Subcutaneous abdominal adipose tissue (tissue), 5 donors: Measurements from ENCODE around the gene SCN4B.

ENCODE experiments used
- H3K27ac ChIP-seq: one replicate; pipeline ENCODE4 v1.7.0; 2013; ENCODE audit warnings: low read depth, mild to moderate bottlenecking, inconsistent platforms, low read length, moderate library complexity
- H3K27me3 ChIP-seq, 5 donors: one replicate each; pipeline ENCODE4 v1.7.0; 2013; ENCODE audit warnings: low read length in 5 of 5, inconsistent platforms in 1 of 5; ENCODE audit not compliant: control insufficient read depth in 5 of 5, insufficient read depth in 4 of 5
- H3K36me3 ChIP-seq, 5 donors: one replicate each; pipeline ENCODE4 v1.7.0; 2013; ENCODE audit warnings: low read length in 5 of 5; ENCODE audit not compliant: control insufficient read depth in 5 of 5, insufficient read depth in 5 of 5
- H3K4me1 ChIP-seq, 5 donors: one replicate each; pipeline ENCODE4 v1.7.0; 2013; ENCODE audit warnings: low read length in 5 of 5, mild to moderate bottlenecking in 3 of 5, moderate library complexity in 1 of 5; ENCODE audit not compliant: control insufficient read depth in 5 of 5, insufficient read depth in 5 of 5
- H3K4me3 ChIP-seq, 5 donors: one replicate each; pipeline ENCODE4 v1.7.0; 2013; ENCODE audit warnings: low read length in 5 of 5, low read depth in 1 of 5
- H3K9ac ChIP-seq, 5 donors: one replicate each; pipeline ENCODE4 v1.7.0; 2013; ENCODE audit warnings: low read length in 5 of 5, mild to moderate bottlenecking in 4 of 5, moderate library complexity in 3 of 5
- H3K9me3 ChIP-seq, 5 donors: one replicate each; pipeline ENCODE4 v1.7.0; 2013; ENCODE audit warnings: low read length in 5 of 5; ENCODE audit not compliant: control insufficient read depth in 5 of 5
- donor health status: healthy.
- donor health status: healthy.
- donor health status: healthy.
- donor health status: healthy.
- donor health status: healthy.

SCN4B gene

GRCh38 chr11:118174006-118174567, 21.5 kb upstream of the SCN4B start:
- peaks cover 0 to 16% (median 7%) of the 10 kb centered on the region in 5 donors for H3K4me1 ChIP-seq
- H3K9me3 ChIP-seq = no peaks in the 10 kb centered on the region
- H3K27me3 ChIP-seq = peaks cover 0 to 16% (median 9%) of the 10 kb centered on the region in 5 donors
- H3K27ac ChIP-seq = no peak overlapping the region
- H3K9ac ChIP-seq = no peak overlapping the region
- no peak overlapping the region for H3K4me3 ChIP-seq
- no peaks in the 10 kb centered on the region for H3K36me3 ChIP-seq

- H3K27ac ChIP-seq = no peak overlapping the region
- H3K4me3 ChIP-seq = no peak overlapping the region
- no peaks in the 10 kb centered on the region for H3K36me3 ChIP-seq
- H3K27me3 ChIP-seq = peaks cover 0 to 23% (median 17%) of the 10 kb centered on the region in 5 donors
- H3K9ac ChIP-seq = no peak overlapping the region
- no peaks in the 10 kb centered on the region for H3K9me3 ChIP-seq
- peaks cover 0 to 16% (median 7%) of the 10 kb centered on the region in 5 donors for H3K4me1 ChIP-seq
Observed at GRCh38 chr11:118172356-118172755, 19.7 kb upstream of the SCN4B start.

GRCh38 chr11:118171269-118172062, 18.8 kb upstream of the SCN4B start:
- H3K36me3 ChIP-seq = no peaks in the 10 kb centered on the region
- H3K4me3 ChIP-seq = no peak overlapping the region
- peaks cover 0 to 23% (median 17%) of the 10 kb centered on the region in 5 donors for H3K27me3 ChIP-seq
- H3K9ac ChIP-seq = no peak overlapping the region
- H3K9me3 ChIP-seq = no peaks in the 10 kb centered on the region
- no peak overlapping the region for H3K27ac ChIP-seq
- H3K4me1 ChIP-seq = peaks cover 0 to 16% (median 7%) of the 10 kb centered on the region in 5 donors

GRCh38 chr11:118170882-118171268, 18.3 kb upstream of the SCN4B start:
- Histone ChIP-seq H3K36me3 (no peaks in the 10 kb centered on the region), H3K4me3 (no peak overlapping the region), H3K27ac (no peak overlapping the region), H3K9ac (no peak overlapping the region), H3K27me3 (peaks cover 3 to 22% (median 16%) of the 10 kb centered on the region in 5 donors), H3K9me3 (no peaks in the 10 kb centered on the region), H3K4me1 (peaks cover 0 to 16% (median 7%) of the 10 kb centered on the region in 5 donors)

GRCh38 chr11:118170231-118170630, 17.6 kb upstream of the SCN4B start:
- no peak overlapping the region for H3K9ac ChIP-seq
- peaks cover 2 to 17% (median 13%) of the 10 kb centered on the region in 5 donors for H3K27me3 ChIP-seq

GRCh38 chr11:118169300-118170140, 16.9 kb upstream of the SCN4B start:
- no peaks in the 10 kb centered on the region for H3K9me3 ChIP-seq
- no peak overlapping the region for H3K9ac ChIP-seq
- no peaks in the 10 kb centered on the region for H3K36me3 ChIP-seq
- H3K27ac ChIP-seq = no peak overlapping the region
- peaks cover 0 to 17% (median 13%) of the 10 kb centered on the region in 5 donors for H3K27me3 ChIP-seq
- H3K4me3 ChIP-seq = no peak overlapping the region
- H3K4me1 ChIP-seq = peaks cover 0 to 10% (median 6%) of the 10 kb centered on the region in 5 donors

More at GRCh38 chr11:118170231-118170630, 17.6 kb upstream of the SCN4B start:
- Histone ChIP-seq H3K9me3 (no peaks in the 10 kb centered on the region), H3K27ac (no peak overlapping the region), H3K36me3 (no peaks in the 10 kb centered on the region), H3K4me3 (no peak overlapping the region), H3K4me1 (peaks cover 0 to 12% (median 6%) of the 10 kb centered on the region in 5 donors)

GRCh38 chr11:118168751-118169150, 16.1 kb upstream of the SCN4B start:
- no peak overlapping the region for H3K27ac ChIP-seq
- no peak overlapping the region for H3K4me3 ChIP-seq
- H3K9me3 ChIP-seq = no peaks in the 10 kb centered on the region
- peaks cover 0 to 13% (median 12%) of the 10 kb centered on the region in 5 donors for H3K27me3 ChIP-seq
- peaks cover 0 to 10% (median 6%) of the 10 kb centered on the region in 5 donors for H3K4me1 ChIP-seq
- no peak overlapping the region for H3K9ac ChIP-seq
- no peaks in the 10 kb centered on the region for H3K36me3 ChIP-seq

GRCh38 chr11:118168316-118168715, 15.7 kb upstream of the SCN4B start:
- Histone ChIP-seq H3K4me3 (no peak overlapping the region), H3K9me3 (no peaks in the 10 kb centered on the region), H3K27me3 (peaks cover 0 to 13% (median 12%) of the 10 kb centered on the region in 5 donors), H3K9ac (no peak overlapping the region), H3K4me1 (peaks cover 0 to 10% (median 6%) of the 10 kb centered on the region in 5 donors), H3K36me3 (no peaks in the 10 kb centered on the region), H3K27ac (no peak overlapping the region)

GRCh38 chr11:118167906-118168305, 15.3 kb upstream of the SCN4B start:
- Histone ChIP-seq H3K27ac (no peak overlapping the region), H3K4me3 (no peak overlapping the region), H3K9ac (no peak overlapping the region), H3K36me3 (no peaks in the 10 kb centered on the region), H3K9me3 (no peaks in the 10 kb centered on the region), H3K27me3 (peaks cover 0 to 15% (median 12%) of the 10 kb centered on the region in 5 donors), H3K4me1 (peaks cover 0 to 10% (median 6%) of the 10 kb centered on the region in 5 donors)
